Brain microvascular endothelial cell (primary cell): ENCODE measurements around the gene SMAD7.

Source experiments
- DNase-seq: peaks from one replicate; pipeline ENCODE4 v3.0.0-alpha.2; 2020
- H3K27ac ChIP-seq: fragments of 250-450 bp; sonication (Bioruptor Pico); 2 replicates; pipeline ENCODE4 v1.5.1; 2020; ENCODE audit warnings: mild to moderate bottlenecking, moderate library complexity
- H3K27me3 ChIP-seq: fragments of 250-450 bp; sonication (Bioruptor Pico); replicated peaks from 2 replicates; pipeline ENCODE4 v1.5.1; 2020; ENCODE audit warnings: mild to moderate bottlenecking
- H3K36me3 ChIP-seq: fragments of 250-450 bp; sonication (Bioruptor Pico); replicated peaks from 2 replicates; pipeline ENCODE4 v1.5.1; 2020; ENCODE audit warnings: mild to moderate bottlenecking
- H3K4me3 ChIP-seq: 2 replicates; pipeline ENCODE4 v1.5.1; 2011; ENCODE audit warnings: low read depth, mild to moderate bottlenecking, control low read depth, low read length, moderate library complexity
- in situ Hi-C: cut with HindIII; loops from 2 replicates; pipeline ENCODE4 v1.10.0; 2017; ENCODE audit warnings: low sequenced_read_pairs, low pct_ligation_motif_present
- TF ChIP-seq, protein P1 (sequence below): IDR thresholded peaks from 2 replicates; pipeline ENCODE4 v1.5.1; 2011; ENCODE audit warnings: low read depth, mild to moderate bottlenecking, moderate library complexity, low read length, control low read depth, inconsistent platforms; ENCODE audit errors: missing control alignments

SMAD7 gene

DNA sequence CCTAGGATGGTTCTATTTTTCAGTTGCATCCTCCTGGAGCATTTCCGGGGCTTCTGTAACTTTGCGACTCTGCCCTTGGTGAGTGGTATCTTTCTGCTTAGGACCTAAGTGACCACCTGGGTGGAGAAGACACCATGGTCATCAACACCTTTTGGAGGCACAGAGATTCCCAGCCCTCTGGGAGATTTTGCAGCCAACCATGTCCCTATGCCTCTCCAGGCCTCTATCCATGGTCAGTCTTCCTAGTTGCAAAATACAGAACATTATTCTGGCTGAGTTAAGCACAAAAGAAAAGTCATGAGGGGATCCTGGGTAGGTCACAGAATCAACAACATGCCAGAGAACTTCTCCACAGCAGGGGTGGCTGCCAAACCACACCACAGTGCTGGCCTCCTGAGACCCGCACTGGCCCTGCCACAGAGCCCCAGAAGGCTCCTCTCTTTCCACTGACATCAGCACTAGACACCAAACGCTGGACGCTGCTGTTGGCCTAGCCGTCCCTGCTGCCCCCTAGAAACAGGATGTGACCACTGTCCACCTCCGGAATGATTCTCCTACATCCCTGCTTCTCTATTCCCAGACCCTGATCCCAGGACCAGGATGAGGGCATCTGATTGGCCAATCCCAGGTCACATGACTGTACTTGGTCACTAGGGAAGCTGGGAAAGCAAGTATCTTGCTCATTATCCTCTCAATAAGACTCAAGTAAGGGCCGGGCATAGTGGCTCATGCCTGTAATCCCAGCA, 47.7 kb downstream of the SMAD7 start:
- H3K27me3 ChIP-seq = no peaks in the 10 kb centered on the region
- peak; percentile 76 for DNase-seq
- peak overlapping the region; percentile 92 for H3K27ac ChIP-seq
- TF ChIP-seq, protein P1, sequence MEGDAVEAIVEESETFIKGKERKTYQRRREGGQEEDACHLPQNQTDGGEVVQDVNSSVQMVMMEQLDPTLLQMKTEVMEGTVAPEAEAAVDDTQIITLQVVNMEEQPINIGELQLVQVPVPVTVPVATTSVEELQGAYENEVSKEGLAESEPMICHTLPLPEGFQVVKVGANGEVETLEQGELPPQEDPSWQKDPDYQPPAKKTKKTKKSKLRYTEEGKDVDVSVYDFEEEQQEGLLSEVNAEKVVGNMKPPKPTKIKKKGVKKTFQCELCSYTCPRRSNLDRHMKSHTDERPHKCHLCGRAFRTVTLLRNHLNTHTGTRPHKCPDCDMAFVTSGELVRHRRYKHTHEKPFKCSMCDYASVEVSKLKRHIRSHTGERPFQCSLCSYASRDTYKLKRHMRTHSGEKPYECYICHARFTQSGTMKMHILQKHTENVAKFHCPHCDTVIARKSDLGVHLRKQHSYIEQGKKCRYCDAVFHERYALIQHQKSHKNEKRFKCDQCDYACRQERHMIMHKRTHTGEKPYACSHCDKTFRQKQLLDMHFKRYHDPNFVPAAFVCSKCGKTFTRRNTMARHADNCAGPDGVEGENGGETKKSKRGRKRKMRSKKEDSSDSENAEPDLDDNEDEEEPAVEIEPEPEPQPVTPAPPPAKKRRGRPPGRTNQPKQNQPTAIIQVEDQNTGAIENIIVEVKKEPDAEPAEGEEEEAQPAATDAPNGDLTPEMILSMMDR = no peak
- H3K4me3 ChIP-seq = no peak overlapping the region
- H3K36me3 ChIP-seq = no peaks in the 10 kb centered on the region
- in situ Hi-C loops = no loop called here

DNA sequence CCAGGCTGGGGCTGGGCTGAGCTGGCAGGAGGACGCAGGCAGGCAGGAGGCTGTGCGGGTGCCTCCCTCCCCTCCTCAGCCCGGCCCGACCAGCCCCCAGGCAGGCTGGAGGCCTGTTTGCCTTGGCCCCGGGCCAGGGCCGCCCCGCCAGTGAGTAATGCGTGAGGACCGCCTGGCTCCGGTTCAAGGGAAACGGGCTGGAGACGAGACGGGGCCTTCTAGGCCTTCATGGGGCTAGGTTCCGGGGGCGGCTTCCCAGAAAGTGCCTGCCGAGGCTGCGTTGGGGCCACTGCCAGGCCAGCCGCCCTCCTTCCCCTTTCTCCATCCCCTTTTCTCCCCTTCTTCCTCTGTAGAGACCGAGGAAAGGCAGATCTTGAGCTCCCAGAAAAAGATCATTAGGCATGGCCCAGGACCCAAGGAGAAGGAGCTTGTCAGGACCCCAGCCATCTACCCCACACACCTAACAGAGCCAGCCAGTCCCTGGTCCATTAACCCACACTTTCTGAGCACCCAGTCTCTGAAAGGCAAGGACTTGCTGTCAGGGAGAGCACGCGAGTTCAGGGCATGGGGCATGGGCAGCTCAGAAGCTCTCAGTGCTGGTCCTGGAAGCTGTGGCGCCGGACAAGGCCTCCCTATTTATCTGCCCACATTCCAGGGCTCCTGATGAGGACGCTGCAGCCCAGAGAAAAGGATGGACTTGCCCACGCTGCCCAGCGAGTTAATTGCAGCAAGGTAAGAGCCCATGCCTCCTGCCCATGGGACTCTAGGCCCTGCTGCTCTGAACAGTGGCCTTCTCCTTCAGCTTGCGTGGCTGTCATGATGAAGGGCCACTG, 48.5 kb downstream of the SMAD7 start:
- no peak overlapping the region for H3K4me3 ChIP-seq
- TF ChIP-seq, protein P1 = peak; percentile 13
- H3K36me3 ChIP-seq = no peaks in the 10 kb centered on the region
- no peaks in the 10 kb centered on the region for H3K27me3 ChIP-seq
- in situ Hi-C loops = no loop called here
- DNase-seq = peak; percentile 95
- H3K27ac ChIP-seq = peak overlapping the region; percentile 92

DNA sequence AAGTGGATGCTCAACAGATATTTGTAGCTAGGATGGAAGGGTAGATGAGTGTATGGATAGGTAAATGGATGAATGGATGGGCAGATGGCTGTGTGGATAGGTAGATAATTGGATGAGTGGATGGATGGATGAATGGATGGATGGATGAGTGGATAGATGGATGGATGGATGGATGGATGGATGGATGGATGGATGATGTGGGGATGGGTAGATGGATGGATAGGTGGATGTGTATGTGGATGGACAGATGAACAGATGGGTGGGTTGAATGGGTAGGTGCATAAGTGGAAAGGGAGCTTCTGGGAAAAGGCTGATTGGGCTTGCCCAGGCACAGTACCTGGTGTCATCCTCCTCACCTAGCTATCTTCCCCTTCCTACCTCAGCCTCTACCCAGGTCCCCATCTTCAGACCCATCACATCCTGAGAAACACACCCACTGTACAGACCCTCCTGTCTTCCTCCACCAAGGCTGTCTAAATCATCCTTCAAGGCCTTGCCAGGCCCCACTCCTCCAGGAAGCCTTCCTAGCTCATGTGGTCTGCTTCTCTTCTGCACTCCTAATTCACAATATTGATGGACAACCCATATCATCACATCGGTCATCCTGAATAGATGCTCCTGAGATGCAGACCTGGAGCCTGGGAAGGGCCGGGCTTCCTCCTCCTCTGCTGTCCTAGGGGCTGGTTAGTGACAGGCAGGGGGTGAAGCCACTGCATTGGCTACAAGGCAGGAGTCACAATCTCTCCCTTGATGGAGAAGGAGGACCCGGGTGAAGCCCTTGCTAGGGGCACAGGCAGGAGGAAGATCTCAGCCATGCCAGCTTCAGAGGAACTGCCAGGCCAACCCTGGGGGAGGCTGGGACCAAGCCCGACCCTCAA, 49.4 kb downstream of the SMAD7 start:
- in situ Hi-C loops = no loop called here
- no peak overlapping the region for H3K4me3 ChIP-seq
- no peaks in the 10 kb centered on the region for H3K36me3 ChIP-seq
- H3K27me3 ChIP-seq = no peaks in the 10 kb centered on the region
- no peak for DNase-seq
- H3K27ac ChIP-seq = peak overlapping the region; percentile 92
- TF ChIP-seq, protein P1 = no peak

DNA sequence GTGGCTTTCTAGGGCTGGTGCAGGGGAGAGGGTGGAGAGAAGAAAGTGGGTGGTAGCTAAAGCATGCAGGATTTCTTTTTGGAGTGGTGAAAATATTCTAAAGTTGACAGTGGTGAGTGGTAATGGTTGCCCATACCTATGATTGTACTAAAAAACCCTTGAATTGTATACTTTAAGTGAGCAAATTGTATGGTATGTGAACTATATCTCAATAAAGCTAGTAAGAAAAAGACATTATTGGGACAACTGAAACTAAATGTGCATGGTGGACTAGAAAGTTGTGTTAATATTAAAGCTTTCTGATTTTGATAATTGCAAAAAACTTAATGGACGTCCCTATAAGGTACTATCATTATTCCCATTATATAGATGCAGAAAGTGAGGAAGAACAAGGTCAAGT, 50.3 kb downstream of the SMAD7 start:
- Histone ChIP-seq H3K36me3 (no peaks in the 10 kb centered on the region), H3K4me3 (no peak overlapping the region), H3K27me3 (no peaks in the 10 kb centered on the region), H3K27ac (no peak overlapping the region)
- in situ Hi-C loops = no loop called here
- TF ChIP-seq, protein P1 = no peak
- DNase-seq = no peak

DNA sequence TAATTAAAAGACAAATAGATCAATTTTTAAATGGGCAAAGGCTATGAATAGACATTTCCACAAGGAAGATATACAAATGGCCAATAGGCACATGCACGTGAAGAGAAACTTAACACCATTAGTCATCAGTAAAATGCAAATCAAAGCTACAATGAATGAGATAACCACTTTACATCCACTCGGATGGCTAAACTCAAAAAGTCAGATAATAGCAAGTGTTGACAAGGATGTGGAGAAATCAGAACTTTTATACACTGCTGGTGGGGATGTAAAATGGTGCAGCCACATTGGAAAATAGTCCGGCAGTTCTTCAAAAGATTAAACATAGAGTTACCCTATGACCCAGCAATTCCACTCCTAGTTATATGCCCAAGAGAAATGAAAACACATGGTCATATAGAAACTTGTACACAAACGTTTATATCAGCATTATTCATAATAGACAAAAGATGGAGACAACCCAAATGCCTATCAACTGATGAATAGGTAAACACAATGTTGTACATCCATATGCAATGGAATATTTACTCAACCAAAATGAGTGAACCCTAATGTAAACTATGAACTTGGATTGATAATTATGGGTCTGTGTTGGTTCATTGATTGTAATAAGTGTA, 51.1 kb downstream of the SMAD7 start:
- H3K27me3 ChIP-seq = no peaks in the 10 kb centered on the region
- no peak for DNase-seq
- in situ Hi-C loops = no loop called here
- TF ChIP-seq, protein P1 = no peak
- no peak overlapping the region for H3K4me3 ChIP-seq
- H3K36me3 ChIP-seq = no peaks in the 10 kb centered on the region
- H3K27ac ChIP-seq = no peak overlapping the region
